Measurements from ENCODE around the gene ZBTB47.

Gene ZBTB47

DNA sequence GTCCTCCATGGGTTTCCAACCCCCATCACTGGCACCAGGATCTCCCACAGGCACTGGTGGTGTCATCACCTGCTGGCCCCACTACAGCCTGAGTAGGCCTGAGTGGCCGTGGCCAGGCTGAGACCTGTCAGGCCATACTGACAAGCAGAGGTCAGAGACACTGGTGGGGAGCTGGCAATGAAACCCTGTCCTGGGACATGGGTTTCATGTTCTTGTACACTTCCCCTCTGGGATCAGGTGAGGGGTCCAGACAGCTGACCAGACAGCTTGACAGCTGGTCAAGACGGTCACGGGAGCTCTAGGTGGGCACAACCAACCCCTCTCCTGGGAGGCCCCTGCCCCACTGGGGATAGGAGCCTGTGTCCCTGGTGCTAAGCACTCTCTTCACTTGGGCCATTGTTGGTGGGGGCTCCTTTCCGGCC lies 13.1 kb downstream of the ZBTB47 start:
- DNase-seq = no peak

DNA sequence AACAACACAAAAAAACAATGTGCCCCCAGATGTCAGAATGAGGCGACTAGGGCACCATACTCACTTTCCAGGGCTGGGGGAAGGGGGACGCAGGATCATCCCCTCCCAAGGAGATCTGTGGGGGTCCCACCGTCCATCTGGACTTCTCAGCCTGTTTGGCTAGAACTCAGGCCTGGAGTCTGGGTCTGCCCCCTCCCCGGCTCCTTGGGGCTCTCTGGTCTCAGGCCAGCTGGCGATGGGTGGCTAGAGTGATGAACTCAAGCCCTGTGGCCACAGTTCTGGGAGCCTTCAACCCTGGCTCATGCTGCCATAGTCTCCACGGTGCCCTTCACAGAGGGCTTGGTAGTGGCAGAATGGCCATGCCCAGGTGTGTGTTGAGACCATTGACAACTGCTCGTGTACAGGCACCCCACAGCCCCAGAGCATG lies 13.6 kb downstream of the ZBTB47 start:
- no peak for DNase-seq

DNA sequence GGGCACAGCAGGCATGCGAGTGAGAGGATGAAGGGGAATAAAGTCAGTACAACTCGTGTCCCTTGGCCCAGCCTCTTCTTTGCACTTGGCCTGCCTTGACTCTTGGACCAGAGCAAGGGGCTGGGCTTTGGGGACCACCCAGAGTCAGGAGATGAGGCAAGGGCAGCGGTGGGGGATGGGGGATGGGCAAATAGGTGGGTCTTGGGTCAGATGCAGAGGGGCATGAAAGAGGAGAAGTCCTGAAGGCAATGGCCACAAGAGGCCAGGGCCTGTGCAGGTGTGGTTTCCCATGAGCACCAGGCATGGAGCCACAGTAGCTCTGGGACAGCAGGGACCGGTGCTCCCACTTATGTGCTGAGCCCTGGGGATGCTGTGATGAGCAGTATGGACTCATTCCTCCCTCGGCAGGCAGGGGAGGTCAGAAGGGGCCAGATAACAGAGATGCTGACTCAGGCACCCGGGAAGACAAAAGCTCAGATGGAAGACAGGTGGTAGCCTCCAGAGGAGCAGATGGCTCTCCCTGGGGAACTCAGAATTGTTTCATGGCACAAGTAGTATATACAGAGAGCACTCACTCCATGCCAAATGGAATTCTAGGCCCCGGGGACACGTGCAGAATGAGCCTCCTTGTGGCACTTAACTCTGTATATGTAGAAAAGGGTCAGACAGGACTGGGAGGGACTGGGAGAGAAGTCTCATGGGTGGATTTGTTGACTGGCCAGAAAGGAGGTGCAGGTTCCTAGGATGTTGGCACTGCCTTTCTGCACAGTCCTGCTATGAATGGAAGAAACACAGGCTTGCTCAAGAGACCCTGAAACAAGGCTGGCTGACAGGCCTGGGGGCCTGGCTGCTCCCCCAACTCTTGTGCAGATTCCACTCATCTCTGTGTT lies 14.3 kb downstream of the ZBTB47 start:
- DNase-seq = no peak

DNA sequence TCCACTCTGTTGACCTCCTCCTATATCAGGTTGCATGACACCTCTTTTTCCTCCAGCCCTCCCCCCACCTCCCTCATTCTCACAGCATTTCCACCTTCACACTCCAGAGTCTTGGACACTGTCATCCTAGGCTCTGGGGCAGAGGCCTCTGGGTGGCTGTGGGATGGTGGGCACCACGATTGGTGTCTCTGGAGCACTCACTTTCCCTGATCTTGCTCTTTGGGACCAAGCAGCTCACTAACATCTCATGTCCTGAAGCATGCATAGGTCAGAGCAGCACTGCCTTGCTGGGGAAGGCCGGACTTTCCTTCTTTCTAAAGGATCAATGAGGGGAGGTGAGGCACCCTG lies 14.9 kb downstream of the ZBTB47 start:
- no peak for DNase-seq

DNA sequence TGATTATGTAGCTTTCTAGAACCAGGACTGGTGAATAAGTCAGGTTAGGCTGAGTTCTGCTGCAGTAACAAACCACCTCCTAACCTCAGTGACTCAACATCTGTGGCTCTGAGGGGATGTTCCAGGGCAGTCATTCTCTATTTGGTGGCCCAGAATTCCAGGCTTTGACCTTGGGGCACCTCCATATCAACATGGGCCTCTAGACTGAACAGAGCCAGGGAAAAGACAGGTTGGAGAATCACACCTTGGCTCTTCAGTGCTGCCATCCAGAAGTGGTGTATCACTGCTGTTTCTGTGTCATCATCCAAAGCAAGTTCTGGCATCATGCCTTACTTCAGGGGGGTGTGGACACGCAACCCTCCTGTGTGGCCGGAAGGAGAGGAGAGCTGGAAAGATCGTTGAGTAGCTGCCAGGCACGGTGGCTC lies 15.3 kb downstream of the ZBTB47 start:
- no peak for DNase-seq

DNA sequence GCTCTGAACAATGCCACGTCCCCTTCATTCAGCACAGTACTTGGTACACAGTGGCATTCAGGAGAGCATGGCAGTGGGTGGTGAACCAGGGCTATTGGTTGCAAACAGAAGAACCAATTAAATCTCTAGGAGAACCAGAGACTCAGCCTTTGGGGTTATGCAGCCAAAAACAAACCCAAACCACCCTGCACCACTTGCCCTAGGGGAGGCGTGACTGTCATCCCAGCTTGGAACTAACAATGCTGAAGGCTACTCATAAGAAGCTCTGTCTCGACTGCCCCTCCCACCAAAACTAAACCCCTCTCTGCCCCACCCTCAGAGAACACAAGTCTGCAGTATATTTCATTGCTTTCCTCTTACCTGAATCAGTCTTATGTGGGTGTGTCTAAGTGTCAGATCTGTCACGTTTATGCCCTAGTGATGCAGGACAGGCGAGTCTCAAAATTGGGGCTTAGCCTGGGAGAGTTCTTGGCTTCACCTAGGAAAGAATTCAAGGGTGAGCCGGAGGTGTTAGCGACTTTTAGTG lies 16.6 kb downstream of the ZBTB47 start:
- DNase-seq = no peak

DNA sequence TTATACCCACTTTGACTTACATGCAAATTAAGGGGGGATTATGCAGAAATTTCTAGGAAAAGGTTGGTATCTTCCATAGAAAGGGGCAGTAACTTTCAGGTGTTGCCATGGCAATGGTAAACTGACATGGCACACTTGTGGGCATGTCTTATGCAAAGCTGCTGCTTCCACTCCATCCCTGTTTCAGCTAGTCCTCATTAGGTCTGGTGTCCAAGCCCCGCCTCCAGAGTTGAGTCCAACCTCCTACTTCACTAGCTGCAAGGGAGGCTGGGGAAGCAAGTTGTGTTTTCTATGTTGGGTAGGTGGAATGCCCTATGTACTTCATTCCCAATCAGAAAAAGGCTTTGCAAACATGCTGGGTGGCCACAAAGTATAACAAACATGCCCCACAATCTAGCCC lies 17.2 kb downstream of the ZBTB47 start:
- DNase-seq = no peak

DNA sequence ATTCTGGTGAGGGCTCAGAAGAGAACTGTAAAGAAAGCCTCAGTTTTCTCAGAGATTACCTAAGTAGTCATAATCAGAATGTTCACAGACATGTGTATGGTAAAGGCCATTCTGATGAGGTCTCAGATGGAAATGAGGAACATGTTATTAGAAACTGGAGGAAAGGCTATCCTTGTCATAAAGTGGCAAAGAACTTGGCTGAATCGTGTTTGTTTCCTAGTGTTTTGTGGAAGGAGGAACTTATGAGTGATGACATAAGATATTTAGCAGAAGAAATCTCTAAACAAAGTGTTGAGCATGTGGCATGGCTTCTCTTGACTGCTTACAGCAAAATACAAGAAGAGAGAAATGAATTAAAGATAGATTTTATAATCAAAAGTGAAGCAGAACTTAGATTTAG lies 19.0 kb downstream of the ZBTB47 start:
- no peak for DNase-seq

DNA sequence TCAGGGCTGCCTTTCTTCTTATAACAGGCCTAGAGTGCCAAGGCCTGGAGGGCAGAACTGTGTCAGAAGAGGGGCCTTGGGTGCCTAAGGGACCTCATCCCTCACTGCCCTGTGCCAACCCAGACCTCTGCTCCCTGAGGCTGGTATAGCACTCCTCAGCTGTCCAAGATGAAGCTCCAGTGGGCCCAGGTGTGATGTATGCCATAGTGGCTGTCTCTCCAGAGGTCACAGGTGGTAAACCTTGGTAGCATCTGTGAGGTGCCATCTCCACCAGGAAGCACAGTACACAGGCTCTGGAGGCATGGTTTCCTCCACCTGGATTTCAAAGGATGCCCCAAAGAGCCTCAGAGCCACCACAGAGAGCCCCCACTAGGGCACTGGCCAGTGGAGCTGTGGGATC lies 19.6 kb downstream of the ZBTB47 start:
- DNase-seq = no peak

DNA sequence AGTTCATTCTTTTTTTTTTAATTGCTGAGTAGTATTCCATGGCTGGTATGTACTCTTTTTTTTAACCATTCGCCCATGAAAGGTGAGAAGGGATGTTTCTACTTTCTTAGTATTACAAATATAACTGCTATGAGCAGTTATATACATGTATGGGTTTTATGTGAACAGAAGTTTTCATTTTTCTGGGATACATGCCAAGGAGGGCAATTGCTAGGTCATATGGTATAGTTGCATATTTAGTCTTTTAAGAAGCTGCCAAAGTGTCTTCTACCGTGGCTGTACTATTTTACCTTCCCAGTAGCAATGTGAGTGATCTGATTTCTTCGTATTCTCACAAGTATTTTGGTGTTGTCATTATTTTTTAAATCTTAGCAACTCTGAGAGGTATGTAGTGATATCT lies 20.6 kb downstream of the ZBTB47 start:
- DNase-seq = no peak

DNA sequence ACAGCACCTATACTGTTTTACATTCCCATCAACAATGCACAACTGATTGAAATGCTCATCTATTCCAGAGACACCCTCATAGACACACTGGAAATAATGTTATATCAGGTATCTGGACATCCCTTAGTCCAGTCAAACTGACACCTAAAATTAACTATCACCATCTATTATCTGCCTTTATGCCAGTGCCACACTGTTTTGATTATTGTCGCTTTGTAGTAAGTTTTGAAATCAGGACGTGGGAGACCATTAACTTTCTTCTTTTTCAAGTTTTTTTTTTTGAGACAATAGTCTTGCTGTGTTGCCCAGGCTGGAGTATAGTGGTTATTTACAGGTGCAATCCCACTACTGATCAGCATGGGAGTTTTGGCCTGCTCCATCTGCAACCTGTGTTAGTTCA lies 22.4 kb downstream of the ZBTB47 start:
- DNase-seq = no peak

DNA sequence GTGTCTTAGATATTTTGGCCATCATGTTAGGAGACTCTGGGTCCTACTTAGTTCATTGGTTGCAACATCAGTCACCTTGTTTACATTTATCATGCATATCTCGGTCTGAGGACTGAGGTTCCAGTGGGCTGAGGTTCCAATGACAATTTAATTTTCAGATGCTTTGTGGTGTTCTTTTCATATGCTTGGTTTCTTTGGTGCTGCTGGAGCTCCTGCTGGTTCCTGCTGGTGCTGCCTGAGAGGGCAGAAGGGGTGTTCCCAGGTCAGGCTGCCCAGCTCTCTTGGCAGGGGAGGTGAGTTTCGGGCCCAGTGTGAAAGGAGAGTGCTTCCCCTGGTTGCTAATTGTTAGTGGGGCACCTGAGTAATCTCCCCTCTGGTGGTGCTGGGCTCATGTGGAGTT lies 24.9 kb downstream of the ZBTB47 start:
- no peak for DNase-seq

DNA sequence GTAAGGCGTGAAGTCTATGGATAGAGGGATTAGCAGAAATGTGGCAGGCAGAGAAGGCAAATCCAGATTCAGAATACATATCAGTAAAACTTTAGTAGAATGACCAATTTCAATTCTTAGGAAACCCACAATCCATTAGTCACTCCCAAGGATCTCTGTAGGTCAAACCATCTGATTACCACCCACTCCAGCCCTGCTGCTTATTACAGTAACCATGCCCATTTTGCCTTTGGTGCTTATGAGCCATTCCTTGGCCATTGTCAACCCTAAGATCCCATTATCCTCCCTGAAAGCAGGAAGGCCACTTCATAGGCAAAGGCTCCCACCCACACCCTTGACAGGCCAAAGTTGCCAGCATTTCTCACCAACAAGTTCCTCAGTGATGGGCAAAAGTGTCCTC lies 26.8 kb downstream of the ZBTB47 start:
- DNase-seq = no peak

DNA sequence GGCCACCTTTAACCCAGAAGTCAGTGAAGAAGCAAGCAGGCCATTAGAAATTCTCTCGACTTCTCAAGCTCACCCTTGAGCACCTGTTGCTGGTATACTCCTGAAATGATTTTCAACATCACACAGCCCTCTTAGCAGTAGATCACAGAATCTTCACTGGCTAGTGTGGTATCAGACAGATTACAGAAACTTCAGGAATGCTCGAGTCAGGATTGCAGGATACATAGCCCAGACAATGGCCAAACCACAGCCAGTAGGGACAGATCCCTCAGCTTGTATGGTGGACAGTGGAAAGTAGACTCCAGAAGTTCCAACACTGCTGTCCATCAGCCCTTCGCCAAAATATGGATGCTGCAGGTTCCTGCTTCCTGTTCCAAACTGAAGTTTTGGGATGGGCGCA lies 27.3 kb downstream of the ZBTB47 start:
- no peak for DNase-seq

DNA sequence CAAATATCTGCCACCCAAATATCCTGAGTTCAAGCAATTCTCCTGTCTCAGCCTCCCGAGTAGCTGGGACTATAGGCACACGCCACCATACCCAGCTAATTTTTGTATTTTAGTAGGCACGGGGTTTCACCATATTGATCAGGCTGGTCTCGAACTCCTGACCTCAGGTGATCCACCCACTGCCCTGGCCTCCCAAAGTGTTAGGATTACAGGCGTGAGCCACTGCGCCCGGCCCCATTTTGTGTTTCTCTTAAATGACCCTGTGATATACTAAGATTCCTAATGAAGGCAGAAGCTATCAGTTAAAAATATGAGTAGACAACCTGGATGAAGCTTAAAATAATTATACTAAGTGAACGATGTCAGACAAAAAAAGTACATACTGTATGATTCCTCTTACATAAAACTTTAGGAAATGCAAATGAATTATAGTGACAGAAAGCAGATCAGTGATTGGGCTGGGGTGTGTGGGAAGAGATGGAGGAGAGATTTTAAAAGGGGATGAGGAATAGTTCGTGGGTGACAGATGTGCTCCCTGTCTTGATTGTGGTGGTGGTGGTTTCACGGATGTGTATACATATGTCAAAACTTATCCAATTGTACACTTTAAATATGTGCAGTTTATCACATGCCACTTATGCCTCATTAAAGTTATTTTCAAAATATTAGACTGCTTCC lies 28.0 kb downstream of the ZBTB47 start:
- no peak for DNase-seq

DNA sequence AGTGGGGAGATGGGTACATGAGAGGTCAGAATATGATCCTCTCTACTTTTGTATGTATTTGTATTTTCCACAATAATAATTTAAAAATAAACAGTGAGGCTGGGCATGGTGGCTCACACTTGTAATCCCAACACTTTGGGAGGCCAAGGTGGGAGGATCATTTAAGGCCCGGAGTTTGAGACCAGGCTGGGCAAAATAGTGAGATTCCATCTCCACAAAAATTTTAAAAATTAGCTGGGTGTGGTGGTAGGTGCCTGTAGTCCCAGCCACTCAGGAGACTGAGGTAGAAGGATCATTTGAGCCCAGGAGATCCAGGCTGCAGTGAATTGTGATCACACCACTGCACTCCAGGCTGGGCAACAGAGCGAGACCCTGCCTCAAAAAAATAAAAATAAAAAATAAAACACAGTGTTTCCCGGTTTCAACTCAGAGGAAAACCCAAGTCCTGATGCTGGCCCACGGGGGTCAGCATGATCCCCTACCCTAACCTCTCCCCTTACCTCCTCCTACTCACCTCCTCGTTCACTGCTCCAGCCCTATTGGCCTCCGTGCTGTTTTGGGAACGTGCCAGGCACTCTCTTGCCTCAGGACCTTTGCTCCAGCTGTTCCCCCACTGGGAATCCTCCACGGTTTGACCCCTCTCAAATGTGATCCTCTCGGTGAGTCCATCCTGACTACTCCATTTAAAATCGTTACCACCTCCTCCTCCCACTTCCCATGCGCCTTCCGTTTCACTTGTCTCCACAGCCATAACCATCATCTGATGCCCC lies 29.0 kb downstream of the ZBTB47 start:
- DNase-seq = no peak

DNA sequence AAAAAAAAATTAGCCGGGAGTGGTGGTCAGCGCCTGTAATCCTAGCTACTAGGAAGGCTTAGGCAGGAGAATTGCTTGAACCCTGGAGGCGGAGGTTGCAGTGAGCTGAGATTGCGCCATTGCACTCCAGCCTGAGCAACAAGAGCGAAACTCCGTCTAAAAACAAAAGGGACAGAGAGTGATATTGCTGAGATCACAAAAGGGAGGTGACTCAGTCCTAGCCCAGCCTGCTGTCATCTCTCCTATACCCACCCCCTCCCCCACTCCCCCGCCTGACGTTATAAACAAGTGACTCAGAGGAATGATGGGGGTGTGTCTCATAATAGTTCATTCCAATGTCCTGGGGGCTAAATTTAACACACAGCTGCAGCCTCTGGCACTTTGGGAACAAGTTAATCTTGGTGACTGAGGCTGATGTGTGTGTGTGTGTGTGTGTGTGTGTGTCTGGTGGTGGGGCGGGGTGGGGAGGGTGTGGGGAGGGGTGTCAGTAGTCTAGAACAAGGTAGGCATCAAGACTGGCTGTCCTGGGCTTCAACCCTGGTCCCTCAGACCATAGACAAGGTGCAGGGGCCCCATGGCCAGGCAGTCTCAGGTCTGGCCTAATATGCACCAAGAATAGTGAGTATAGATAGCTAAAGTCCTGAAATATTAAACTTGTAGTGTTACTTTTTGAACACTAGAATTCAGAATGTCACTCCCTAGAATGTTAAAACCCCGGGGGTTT lies 30.5 kb downstream of the ZBTB47 start:
- DNase-seq = no peak

DNA sequence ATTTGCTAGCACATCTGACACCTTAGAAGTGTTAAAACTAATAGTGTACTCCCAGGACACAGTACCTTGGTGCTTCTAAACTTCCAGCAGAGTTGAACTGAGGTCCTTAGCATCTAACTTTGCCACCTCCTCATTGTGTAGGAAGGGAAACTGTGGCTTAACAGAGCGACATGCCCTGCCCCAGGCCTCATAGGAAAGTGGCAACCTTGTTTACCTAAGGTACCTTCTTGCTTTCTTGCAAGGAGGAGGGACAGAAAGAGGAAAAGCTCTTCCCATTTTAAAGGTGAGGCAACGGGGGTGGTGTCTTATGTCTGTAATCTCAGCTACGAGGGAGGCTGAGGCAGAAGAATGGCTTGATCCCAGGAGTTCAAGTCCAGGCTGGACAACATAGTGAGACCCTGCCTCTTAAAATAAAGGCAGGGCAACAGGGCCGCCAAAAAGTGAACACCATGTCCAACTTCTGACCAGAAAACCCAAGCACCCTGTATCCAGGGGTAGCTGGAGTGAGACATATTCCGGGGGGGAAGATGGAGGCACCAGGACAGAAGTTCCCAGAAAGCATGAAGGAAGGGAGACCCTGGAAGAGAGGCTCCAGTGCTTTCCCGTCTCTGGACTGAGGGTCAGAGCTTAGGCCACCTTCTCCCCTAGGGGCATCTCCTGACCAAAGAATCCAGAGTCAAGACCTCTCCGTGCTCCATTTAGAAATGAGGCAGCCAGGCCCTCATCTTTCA lies 31.3 kb downstream of the ZBTB47 start:
- no peak for DNase-seq

DNA sequence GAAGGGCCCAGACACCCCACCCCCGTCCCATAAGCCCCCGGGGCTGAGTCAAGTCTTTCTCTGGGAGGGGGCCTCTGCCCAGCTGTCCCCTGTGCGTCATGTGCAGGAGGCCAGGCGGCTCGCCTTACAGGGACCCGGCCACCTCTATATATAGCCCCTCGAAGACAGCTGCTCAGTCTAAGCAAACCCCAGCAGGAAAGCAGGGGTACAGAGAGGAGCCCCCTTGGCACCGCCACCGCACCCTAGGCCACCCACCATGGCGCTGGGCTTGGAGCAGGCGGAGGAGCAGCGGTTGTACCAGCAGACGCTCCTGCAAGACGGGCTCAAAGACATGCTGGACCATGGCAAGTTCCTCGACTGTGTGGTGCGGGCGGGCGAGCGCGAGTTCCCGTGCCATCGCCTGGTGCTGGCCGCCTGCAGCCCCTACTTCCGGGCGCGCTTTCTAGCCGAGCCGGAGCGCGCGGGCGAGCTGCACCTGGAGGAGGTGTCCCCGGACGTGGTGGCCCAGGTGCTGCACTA lies 31.9 kb downstream of the ZBTB47 start, which contains the start of gene KLHL40:
TSS of gene KLHL40 (plus strand) at position 175 of the 519 bp plus-strand sequence. CDS start at position 257, 82 bp downstream.
- DNase-seq = no peak

DNA sequence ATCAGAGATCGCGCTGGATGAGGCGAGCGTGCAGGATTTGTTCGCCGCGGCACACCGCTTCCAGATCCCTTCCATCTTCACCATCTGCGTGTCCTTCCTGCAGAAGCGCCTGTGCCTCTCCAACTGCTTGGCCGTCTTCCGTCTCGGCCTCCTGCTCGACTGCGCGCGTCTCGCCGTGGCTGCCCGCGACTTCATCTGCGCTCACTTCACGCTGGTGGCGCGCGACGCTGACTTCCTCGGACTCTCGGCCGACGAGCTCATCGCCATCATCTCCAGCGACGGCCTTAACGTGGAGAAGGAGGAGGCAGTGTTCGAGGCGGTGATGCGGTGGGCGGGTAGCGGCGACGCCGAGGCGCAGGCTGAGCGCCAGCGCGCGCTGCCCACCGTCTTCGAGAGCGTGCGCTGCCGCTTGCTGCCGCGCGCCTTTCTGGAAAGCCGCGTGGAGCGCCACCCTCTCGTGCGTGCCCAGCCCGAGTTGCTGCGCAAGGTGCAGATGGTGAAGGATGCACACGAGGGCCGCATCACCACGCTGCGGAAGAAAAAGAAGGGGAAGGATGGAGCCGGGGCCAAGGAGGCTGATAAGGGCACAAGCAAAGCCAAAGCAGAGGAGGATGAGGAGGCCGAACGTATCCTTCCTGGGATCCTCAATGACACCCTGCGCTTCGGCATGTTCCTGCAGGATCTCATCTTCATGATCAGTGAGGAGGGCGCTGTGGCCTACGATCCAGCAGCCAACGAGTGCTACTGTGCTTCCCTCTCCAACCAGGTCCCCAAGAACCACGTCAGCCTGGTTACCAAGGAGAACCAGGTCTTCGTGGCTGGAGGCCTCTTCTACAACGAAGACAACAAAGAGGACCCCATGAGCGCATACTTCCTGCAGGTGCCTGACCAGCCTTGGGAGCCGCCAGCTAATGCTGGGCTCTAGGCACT lies 32.7 kb downstream of the ZBTB47 start:
- DNase-seq = no peak
